Right lung (tissue), 5 donors: ENCODE measurements around the gene PPP1R13L. TPM values are rescaled to one million over a fixed set of nuclear protein-coding genes. Genes with fewer than 3 reads are reported as not detected.
"Not testable (repeated sequence)": the region's sequence is repeated elsewhere in the genome, so short reads cannot be mapped to it uniquely, and the experiment has no call there.

Source experiments
- DNase-seq, 2 donors: peaks; one replicate each; pipeline ENCODE4 v3.0.0-alpha.2; 2013
- polyA plus RNA-seq, 5 donors: library from polyadenylated mRNA; unstranded; fragments of 120-200 nt; gene quantifications; one replicate each; pipeline versions ENCODE4 v1.2.1 to v1.2.3, GENCODE V29; 2013; ENCODE audit warnings: inconsistent platforms in 1 of 5, low replicate concordance in 1 of 5; ENCODE audit not compliant: insufficient read length in 5 of 5, insufficient read depth in 1 of 5

PPP1R13L gene
- polyA plus RNA-seq, 5 donors = 11.2 to 20.0 (median 13.6) TPM

DNA sequence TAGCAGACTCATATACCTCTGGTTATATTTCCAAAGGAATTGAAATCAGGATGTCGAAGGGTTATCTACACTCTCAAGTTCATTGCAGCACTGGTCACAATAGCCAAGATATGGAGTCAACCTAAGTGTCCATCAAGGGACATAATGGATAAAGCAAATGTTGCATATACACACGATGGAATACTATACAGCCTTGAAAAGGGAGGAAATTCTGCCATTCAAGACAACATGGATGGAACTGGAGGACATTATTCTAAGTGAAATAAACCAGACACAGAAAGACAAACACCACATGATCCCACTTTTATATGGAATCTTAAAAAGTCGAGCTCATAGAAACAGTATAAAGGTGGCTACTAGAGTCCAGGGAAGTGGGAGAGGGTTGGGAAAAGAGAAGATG, 32.5 kb upstream of the PPP1R13L start:
- DNase-seq = no peak

DNA sequence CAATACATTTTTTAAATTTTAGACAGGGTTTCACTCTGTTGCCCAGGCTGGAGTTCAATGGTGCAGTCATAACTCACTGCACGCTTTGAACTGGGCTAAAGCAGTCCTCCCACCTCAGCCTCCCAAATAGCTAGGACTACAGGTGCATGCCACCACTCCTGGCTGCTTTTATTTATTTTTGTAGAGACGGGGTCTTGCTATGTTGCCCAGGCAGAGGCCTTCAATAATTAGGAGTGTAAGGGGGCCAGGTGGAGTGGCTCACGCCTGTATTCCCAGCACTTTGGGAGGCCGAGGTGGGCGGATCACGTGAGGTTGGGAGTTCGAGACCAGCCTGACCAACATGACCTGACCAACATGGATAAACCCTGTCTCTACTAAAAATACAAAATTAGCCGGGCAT, 27.7 kb upstream of the PPP1R13L start:
- not testable (repeated sequence) for DNase-seq

DNA sequence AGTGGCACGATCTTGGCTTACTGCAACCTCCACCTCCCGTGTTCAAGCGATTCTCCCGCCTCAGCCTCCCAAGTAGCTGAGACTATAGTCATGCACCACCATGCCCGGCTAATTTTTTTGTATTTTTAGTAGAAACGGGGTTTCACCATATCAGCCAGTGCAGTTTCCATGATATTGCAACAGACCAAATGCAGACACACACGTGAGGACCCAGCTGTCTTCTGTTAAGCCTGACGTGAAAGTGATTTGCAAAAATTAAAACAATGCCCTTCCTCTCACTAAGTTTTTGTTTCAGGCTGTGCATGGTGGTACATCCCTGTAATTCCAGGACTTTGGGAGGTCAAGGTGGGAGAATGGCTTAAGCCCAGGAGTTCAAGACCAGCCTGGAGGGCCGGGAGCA, 26.1 kb upstream of the PPP1R13L start:
- DNase-seq = not testable (repeated sequence)

DNA sequence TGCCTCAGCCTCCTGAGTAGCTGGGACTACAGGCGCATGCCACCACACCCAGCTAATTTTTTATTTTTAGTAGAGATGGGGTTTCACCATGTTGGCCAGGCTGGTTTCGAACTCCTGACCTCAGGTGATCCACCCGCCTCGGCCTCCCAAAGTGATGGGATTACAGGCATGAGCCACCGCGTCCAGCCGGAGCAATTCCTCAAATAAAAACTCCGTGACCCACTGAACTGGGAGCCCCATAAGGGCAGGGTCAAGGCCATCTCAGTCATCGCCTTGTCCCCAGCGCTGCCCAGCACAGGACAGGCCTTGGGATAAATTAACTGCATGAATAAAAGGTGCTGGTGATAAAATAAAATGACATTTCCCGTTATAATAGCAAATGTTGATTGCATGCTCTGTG, 25.0 kb upstream of the PPP1R13L start:
- not testable (repeated sequence) for DNase-seq

DNA sequence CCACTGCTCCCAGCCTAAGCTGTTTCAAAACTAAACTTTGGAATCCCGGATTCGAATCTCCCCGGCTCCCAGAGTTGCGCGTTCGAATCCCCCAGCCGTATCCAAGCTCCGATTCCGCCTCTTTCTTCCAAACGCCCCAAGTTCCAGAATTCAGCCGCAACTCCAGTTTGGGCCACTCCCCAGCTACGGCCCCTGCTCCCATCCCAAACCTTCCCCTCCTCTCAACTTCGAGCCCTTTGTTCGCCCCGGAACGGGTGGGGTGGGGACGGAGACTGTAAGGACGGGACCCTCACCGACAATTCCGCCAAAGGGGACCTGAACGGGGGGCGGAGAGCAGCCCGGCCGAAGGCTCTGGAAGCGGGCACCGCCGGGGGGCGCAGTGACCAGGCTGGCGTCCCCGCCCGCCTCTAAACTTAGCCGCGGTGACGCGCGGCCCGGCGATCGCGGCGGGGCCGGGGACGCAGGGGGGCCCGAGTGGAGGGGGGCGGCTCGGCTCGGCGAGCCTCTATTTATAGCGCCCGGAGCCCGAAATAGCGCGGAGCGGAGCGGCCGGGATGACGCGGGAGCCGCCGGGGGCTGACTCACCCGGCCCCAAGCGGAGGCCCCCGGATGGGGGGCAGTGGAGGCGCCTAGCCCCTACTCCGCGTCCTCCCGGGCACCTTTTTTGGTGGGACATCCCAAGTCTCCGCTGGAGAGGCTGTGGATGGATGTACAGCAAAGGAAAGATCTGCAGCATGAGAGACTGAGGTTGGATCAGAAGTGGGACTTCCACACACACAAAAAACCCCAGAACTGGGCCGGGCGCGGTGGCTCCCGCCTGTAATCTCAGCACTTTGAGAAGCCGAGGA, 23.7 kb upstream of the PPP1R13L start:
- DNase-seq = no peak

DNA sequence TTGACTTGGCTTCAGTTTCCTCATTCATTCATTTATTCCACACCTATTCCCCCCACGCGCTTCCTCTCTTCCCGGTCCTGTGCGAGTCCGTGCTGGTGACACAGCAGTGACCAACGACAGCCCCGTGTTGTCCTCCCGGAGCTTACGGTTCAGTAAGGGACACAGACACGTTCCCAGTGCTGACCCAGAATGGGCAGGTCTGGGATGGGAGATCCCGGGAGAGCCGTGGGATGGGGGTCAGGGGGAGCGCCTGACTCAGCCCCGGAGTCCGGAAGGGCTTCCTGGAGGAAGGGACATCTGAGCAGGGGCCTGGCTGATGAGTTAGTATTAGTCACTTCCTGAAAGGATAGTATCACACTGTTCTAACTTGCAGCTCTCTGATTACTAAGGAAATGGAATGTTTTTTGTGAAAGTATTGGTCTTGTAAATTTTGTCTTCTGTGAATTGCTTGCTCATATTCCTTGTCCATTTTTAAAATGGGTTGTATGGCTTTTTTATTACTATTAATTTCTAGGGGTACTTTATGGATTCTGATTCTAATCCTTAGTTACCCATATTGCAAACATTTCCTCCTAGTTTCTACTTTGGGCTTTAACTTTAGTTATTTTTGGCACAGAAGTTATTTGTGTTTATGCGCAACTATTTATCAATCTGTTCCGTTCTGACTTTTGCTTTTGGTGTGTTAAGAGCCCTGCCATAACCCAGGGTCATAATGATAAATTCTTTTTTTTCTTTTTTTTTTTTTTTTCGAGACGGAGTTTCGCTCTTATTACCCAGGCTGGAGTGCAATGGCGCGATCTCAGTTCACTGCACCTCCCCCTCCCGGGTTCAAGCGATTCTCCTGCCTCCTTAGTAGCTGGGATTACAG, 19.6 kb upstream of the PPP1R13L start:
- DNase-seq = no peak

DNA sequence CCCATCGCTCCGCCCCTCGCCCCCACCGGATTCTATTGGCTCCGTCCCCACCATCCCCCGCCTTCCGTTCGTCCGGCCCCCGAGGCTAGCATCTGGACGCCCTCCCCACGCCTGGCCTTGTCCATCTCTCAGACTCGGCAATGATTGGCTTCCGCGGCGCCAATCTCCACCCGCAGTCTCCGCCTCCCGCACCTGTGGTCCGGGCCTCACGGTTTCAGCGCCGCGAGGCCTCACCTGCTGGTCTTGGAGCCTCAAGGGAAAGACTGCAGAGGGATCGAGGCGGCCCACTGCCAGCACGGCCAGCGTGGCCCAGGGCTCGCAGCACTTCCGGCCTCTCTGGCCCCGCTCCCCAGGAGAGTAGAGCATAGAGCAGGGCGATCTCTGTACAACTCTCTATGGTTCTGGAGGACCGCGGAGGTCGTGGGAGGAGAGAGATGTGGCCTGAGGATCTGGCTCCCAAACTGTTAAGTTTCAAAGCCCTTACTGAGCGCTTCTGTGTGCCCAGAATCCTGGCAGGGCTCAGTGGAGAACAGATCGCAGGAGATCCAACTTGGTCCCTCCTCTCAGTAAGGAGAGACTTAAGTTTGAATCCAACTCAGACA, 18.8 kb upstream of the PPP1R13L start, which contains the start of gene ERCC1:
TSS of gene ERCC1 (minus strand) at position 329 of the 602 bp plus-strand sequence. CDS start 543 bp downstream, outside the sequence.
- peak; percentile 87 to 89 for DNase-seq

DNA sequence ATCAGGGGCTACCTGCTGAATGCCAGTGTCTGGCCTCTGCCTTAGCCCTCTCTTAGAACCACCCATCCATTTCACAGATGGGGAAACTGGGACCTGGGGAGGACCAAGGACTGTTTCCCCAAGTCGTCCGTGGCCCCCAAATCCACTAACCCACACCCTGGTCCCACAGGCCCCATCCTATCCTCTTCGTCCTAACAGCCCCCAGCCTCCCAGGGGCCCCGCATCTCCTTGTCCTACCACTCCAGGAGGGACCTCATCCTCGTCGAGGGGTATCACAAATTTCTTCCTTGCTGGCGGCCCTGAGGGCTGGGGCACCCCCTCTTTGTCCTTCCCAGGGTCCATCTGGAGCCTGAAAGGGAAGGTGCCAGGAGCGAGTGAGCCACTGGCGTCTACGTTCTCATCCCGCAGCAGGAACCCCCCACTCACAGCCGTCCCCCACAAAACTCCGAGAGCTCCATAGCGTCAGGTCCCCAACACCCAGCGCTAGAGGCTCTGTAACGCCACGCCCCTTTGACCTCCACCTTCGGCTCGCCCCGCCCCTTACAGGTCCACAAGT, 18.2 kb upstream of the PPP1R13L start:
- no peak for DNase-seq

DNA sequence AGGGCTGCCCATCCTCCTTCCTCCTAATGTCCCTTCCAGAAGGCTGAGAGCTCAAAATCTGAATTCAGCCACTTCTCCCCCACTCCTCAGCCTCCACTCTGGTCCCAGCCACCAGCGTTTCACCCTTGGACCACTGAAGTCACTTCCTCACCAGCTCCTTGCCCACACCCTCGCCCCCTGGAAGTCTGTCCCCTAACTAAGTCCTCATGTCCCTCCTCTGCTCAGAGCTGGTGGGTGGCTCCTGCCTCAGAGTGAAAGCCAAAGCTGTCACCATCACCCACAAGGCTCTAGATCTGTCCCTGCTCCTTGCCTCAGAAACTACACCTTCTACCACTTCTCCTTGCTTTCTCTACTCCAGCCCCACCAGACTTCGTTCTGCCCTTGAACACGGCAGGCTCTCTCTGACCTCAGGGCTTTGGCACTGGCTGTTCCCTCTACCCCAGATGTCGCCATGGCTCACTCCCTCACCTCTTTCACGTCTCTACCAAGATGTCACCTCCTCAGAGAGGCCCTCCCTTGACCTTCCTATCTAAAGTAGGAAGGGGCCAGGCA, 17.2 kb upstream of the PPP1R13L start:
- DNase-seq = no peak

DNA sequence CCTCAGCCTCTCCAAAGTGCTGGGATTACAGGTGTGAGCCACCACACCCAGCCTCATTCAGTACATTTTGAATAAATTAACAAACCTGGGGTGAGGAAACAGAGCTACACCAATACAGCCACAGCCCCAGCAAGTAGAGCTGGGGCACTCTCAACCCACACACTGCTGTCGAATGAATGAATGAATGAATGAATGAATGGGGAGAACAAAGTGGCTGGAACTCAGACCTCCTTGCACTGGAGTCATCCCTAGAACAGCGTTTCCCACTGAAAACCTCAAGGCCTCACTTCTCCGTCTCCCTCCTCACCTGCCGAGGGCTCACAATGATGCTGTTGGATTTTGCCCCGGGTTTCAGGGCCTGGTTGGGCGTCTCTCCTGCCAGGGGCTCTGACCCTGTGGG, 16.0 kb upstream of the PPP1R13L start:
- DNase-seq = no peak

DNA sequence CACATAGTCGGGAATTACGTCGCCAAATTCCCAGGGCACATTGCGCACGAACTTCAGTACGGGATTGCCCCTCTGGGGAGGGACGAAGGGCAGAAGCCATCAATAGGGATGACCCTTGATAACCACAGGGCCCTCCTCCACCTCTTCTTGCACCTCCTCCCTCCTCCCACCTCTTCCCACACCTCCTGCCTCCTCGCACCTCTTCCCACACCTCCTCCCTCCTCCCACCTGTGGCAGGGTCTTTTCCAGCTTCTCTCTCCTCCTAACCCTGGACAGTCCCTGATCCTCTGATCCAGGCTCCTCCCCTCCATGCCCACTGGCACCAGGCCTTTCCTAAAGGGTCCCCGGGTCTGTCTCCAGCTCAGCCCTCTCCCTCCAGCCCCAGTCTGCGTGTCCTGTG, 15.5 kb upstream of the PPP1R13L start:
- no peak for DNase-seq

DNA sequence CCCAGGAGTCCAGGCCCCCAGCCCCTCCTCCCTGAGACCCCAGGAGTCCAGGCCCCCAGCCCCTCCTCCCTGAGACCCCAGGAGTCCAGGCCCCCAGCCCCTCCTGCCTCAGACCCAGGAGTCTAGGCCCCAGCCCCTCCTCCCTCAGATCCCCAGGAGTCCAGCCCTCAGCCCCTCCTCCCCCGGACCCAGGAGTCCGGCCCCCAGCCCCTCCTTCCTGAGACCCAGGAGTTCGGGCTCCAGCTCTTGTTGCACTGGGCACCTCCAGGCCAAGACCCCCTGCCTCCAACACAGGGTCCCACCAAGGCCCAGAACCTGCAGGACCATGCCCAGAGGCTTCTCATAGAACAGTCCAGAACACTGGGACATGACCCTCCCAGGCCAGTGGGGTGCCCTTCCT, 15.0 kb upstream of the PPP1R13L start:
- no peak for DNase-seq

DNA sequence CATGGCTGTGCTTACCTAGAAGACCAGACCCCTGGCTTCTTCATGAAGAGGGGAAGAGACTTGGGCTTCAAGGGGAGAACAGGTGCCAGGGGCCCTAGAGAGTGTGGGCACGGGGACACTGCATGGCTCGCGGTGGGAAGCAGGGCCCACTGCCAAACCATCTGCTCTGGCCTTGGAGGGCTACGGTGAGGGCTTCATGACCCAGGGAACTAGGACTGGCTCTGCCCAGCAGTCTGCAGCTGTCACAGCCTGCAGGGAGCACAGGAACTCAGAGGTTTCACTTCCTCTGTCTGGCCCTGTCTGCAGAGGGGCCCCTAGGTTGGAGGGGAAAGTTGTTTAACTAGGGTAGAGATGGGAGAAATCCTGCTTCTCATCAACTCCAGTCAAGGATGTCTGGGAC, 14.5 kb upstream of the PPP1R13L start:
- no peak for DNase-seq

DNA sequence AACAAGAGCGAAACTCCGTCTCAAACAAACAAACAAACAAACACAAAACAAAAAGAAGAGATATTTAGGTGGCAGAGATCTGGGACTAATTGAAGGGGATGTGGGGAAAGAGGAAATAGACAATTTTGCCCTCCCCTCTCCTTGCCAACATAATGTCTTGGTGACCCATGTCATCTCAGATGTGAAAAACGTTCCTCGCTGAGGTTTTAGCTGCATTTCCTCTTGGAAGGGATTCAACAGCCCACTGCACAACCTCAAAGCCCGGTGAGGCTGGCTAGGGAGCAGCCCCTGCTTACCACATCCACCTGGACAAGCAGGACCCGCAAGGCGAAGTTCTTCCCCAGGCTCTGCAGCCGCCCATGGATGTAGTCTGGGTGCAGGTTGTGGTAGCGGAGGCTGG, 13.9 kb upstream of the PPP1R13L start:
- DNase-seq = no peak

DNA sequence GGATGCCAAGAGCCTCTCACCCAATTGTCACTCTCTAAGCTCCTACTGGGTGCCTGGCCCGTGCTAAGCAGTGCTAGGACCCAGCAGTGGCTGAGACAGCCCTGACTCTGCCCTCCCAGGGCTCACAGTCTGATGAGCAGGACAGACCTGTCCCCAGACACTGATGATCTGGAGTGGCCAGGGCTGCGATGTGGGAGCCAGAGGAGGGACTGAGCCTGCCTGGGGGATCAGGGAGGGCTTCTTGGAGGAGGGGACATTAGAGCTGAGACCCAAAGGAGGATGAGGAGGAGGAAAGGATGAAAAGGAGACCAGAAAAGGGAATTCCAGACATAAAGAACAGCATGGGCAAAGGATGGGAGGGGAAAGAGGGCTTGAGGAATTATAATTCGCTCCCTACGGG, 12.3 kb upstream of the PPP1R13L start:
- no peak for DNase-seq

DNA sequence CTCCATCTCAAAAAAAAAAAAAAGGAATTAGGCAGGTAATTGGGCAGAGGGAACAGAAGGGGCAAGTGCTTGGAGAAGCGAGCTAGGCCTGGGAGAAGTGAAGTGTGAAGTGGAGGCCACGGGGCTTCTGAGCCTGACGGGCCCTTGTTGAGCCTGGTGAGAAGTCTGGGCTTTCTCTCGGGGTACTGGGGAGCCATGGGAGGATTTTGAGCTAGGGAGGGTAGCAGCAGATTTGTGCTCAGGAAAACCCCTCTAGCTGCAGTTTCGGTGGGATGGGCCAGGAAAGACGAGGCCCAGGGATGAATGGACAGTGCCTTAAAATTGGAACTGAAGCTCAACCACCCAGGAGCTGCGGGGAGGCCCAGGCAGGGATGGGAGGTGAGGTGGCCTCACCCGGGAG, 9.6 kb upstream of the PPP1R13L start:
- no peak for DNase-seq

DNA sequence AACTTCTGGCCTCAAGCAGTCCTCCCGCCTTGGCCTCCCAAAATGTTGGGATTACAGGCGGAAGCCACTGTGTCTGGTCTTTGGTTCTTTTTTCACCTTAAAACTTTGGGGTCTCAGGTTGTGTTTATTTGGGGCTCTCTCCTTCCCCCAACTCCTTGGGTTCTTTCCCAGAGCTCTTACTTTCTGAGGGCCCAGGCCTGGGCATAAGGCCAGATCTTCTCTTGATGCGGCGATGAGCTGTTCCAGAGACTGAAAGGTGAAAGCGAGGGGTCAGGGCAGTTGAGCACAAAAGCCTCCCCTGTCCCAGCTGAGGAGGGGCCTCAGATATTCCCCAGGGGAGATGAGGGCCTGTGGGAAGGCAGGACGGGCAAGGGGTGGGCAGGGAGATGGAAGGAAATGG, 8.6 kb upstream of the PPP1R13L start:
- DNase-seq = no peak

DNA sequence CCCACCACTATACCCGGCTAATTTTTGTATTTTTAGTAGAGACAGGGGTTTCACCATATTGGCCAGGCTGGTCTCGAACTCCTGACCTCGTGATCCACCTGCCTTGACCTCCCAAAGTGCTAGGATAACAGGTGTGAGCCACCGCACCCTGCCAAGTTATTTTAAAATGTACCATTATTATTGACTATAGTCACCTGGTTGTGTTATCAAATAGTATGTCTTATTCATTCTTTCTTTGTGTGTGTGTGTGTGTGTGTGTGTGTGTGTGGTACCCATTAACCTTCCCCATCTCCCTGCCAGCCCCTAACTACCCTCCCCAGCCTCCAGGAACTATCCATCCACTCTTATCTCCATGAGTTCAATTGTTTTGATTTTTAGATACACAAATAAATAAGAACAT, 5.5 kb upstream of the PPP1R13L start:
- DNase-seq = not testable (repeated sequence)

DNA sequence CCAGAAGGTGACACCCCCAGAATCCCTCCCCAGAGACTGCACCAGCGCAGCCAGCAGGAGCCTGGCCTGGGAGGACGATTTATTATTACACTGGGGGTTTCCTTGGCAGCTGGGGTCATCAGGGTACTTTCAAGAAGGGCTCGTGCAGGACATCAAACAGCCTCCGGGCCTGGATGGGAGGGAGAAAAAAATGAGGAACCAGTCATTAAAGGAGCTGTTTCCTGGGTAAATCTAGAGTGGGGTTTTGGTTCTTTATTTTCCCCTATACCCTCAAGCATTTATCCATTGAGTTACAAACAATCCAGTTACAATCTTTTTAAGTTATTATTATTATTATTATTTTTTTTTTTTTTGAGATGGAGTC, 4.7 kb upstream of the PPP1R13L start:
- DNase-seq = no peak

DNA sequence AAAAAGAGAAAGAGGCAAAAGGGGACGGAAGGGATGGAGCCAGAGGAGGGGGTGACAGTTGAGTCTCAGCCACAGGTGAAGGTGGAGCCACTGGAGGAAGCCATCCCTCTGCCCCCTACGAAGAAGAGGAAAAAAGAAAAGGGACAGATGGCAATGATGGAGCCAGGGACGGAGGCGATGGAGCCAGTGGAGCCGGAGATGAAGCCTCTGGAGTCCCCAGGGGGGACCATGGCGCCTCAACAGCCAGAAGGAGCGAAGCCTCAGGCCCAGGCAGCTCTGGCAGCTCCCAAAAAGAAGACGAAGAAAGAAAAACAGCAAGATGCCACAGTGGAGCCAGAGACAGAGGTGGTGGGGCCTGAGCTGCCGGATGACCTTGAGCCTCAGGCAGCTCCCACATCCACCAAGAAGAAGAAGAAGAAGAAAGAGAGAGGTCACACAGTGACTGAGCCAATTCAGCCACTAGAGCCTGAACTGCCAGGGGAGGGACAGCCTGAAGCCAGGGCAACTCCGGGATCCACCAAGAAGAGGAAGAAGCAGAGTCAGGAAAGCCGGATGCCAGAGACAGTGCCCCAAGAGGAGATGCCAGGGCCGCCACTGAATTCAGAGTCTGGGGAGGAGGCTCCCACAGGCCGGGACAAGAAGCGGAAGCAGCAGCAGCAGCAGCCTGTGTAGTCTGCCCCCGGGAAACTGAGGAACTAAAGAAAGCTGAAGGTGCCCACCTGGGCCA, 4.1 kb upstream of the PPP1R13L start:
- DNase-seq = no peak

DNA sequence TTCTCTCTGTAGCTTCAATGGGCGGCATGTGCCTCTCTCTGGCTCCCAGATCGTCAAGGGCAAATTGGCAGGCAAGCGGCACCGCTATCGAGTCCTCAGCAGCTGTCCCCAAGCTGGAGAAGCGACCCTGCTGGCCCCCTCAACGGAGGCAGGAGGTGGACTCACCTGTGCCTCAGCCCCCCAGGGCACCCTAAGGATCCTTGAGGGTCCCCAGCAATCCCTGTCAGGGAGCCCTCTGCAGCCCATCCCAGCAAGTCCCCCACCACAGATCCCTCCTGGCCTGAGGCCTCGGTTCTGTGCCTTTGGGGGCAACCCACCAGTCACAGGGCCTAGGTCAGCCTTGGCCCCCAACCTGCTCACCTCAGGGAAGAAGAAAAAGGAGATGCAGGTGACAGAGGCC, 3.3 kb upstream of the PPP1R13L start:
- no peak for DNase-seq
